Measurements from ENCODE around the gene SRRM3.

GRCh38 chr7:76230214-76230613 lies 28.5 kb downstream of the SRRM3 start:
- TF ChIP-seq CTCF (conservative IDR thresholded peaks at IDR 0.05; ENCODE audit: low read depth in 2 of 2) (no peak), EZH2 (IDR thresholded peaks at IDR 0.05; ENCODE audit: low read depth, unreplicated experiment) (no peak), REST (IDR thresholded peaks at IDR 0.05; ENCODE audit: unreplicated experiment) (no peak), EZH2phosphoT487 (IDR thresholded peaks at IDR 0.05; ENCODE audit: unreplicated experiment) (no peak), POLR2AphosphoS5 (IDR thresholded peaks at IDR 0.05; ENCODE audit: low read depth) (no peak), STAT1 (IDR thresholded peaks at IDR 0.05; ENCODE audit: unreplicated experiment) (no peak), ETS1 (IDR thresholded peaks at IDR 0.05) (no peak), NANOG (IDR thresholded peaks at IDR 0.05; ENCODE audit: borderline replicate concordance) (no peak), JUNB (IDR thresholded peaks at IDR 0.05; ENCODE audit: unreplicated experiment) (no peak), ZNF114 (CRISPR knock-in tag; IDR thresholded peaks at IDR 0.05) (no peak), CREB1 (CRISPR knock-in tag; IDR thresholded peaks at IDR 0.05; ENCODE audit: low read depth) (no peak)

Measured in GM23338 (cell line).